GM21447 (cell line): ENCODE results near the gene ATP2B2.

Experiments used
- ATAC-seq: cut with Tn5 transposase; IDR thresholded peaks from one replicate; pipeline ENCODE4 v1.9.1; 2021; ENCODE audit not compliant: unreplicated experiment

ATP2B2 gene

DNA sequence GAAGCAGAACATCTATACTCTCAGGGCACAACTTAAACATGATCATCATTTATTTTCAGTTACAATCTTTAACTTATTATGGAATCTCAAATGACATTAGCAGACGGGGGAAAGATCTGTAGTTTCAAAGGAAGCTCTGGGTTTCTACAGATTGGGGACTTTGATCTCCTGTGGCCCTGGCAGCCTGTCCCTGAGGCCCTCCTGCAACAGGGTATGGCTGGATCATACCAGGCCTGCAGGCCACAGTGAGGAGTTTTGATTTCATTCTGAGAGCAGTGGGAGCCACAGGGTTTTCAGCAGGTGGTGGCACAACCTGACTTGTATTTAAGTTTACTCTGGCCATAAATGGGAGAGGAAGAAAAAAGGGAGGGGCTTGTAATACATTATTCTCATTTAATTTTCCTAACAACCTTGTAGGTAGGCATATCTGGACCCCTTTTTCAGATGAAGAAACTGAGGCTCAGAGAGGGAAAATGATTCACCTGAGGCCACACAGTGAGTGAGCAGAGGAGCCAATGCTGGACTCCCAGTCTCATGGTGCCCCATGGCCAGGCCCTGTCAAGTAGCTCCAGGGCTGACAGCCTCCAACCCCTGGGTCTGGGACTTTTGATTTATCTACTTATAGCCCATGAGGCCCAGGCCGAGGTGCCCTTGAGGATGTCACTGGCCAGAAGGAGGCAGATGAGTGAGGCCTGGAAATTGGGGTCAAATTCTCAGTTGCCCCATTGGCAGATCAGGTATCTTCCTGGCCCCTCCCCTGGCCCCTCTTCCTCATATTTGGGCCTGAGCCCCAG, 71.0 kb downstream of the ATP2B2 start:
- no peak for ATAC-seq

DNA sequence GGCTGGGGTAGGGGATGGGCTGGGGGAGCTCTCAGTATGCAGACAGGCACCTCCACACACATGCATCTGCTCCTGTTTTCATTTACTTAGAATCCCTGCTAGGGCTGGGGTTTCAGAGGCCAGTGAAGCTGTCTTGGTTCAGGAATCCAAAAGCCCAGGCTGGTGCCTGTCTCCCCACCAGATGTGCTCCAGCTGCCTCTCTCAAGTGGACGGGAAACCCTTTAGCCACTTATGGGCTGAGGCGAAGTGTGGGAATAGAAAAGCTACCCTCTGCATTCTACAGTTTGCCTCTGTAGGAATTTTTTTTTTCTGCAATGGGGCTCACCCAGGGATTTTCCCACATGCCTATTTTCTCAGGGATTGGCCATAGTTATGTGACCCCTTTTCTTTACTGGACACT, 72.5 kb downstream of the ATP2B2 start:
- no peak for ATAC-seq

DNA sequence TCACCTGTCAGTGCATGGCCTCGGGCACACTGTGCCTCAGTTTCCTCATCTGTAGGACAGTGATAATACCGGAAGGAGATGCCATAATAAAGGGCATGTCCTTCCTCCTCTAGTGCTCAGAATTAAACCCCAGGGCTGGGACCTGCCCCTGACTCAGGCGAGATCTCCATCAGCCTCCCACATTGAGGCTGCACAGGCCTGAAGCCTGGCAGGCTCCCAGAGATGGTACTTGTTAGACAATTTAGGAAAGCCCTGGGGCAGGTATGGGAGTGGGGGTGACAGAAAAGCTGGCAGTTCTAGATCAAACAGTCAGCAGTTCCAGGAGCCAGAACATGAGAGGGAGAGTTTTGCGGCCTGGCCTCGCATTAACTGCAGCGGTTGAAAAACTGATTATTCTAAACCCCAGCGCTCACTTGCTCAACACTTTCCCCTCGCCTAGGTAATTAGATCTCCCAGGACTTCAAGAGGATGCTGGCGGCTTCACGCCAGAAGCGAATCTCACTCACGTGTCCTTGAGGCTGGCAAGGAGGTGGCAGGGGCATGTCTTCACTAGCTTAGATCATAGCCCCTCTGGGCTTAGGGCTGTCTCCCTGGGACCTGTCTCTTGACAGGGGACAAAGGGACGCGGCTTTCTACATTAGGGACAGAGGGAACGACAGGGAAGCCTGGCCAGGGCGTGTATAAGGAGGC, 73.1 kb downstream of the ATP2B2 start:
- no peak for ATAC-seq

GRCh38 chr3:10430805-10431204, 74.6 kb downstream of the ATP2B2 start:
- no peak for ATAC-seq

DNA sequence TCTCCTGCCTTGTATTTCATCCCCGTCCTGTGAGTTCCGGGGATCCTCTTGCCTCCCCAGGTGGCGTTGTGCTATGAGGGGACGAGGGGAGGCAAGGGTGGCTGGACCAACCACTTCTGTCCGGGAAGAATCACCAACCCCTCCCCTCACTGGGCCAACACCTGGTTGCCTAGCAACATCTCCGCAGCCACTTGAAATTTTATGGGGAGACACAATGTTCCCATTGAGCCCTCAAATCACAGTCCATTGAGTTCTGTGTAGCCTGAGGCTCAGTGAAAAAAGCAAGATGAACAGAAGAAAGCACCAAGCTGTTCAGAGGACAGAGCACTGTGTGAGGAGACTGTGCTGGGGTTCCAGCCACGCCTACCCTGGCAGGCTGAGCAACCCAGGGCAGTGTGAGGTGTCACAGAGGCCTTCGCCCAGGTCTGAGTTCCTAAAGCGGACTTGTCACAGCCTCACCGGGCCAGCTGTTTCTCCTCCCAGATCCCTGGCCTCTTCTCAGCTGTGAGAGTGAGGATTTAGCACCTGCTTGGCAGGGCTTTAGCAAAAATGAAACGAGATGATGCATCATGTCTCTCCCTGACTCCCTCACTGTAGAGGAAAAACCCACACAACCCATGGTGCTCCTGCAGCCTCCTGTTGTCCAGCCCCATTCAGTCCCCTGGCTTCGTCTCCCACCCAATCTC, 76.8 kb downstream of the ATP2B2 start:
- no peak for ATAC-seq

- ATAC-seq, result no peak
These were observed 78.8 kb downstream of the ATP2B2 start for GRCh38 chr3:10426346-10427220.

DNA sequence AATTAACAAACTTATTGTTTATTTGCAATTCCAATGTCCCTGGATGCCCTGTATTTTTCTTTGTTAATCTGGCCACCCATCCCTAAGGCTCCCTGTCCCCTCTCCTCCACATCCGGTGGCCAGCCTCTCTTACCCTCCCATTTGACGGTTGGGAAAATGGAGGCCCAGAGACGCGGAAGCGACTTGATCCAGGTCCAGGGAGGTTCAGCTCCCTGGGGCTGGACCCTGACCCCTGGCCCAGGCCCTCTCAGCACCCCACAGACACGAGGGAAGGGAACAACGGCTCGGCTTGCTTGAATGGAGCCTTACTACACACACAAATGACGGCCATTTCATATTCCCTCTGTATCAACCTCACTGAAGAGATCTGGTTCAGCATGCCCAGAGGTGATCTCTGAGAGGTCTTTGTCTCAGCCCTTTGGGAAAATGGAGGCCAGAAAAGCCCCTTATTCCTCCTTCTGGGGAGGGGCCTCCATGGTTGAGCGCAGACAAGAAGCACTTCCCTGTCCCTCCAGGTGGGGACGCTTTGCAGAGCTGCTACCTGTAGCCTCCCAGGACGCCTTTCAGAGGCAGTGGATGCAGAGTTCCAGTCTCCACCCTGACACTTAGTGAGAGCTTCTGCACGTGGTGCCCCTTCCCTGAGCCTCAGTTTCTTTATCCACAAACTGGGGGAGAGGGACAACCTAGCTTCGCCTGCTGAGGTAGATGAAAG, 82.1 kb downstream of the ATP2B2 start:
- ATAC-seq, result no peak

GRCh38 chr3:10421996-10422395, 83.4 kb downstream of the ATP2B2 start:
- no peak for ATAC-seq

GRCh38 chr3:10420745-10421475, 84.5 kb downstream of the ATP2B2 start:
- ATAC-seq, result no peak

- ATAC-seq, result no peak
These were observed 85.7 kb downstream of the ATP2B2 start for GRCh38 chr3:10419637-10420232.

GRCh38 chr3:10417847-10418246, 87.5 kb downstream of the ATP2B2 start:
- no peak for ATAC-seq

DNA sequence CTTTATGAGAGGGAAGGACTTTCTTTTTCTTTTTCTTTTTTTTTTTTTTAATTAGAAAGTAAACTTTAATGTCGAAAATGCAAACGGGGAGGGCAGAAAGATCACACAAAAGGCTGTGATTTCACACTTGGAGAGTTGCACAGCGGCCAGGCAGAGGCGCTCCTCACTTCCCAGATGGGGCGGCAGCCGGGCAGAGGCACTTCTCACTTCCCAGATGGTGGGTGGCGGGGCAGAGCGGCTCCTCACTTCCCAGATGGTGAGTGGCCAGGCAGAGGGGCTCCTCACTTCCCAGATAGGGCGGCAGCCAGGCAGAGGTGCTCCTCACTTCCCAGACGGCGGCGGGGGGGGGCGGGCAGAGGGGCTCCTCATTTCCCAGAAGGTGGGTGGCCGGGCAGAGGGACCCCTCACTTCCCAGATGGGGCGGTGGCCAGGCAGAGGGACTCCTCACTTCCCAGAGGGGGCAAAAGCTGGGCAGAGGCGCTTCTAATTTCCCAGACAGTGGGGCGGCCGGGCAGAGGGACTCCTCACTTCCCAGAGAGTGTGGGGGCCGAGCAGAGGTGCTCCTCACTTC, 88.6 kb downstream of the ATP2B2 start:
- ATAC-seq, result no peak

- ATAC-seq, result no peak
These were observed 92.3 kb downstream of the ATP2B2 start for GRCh38 chr3:10413041-10413440.

DNA sequence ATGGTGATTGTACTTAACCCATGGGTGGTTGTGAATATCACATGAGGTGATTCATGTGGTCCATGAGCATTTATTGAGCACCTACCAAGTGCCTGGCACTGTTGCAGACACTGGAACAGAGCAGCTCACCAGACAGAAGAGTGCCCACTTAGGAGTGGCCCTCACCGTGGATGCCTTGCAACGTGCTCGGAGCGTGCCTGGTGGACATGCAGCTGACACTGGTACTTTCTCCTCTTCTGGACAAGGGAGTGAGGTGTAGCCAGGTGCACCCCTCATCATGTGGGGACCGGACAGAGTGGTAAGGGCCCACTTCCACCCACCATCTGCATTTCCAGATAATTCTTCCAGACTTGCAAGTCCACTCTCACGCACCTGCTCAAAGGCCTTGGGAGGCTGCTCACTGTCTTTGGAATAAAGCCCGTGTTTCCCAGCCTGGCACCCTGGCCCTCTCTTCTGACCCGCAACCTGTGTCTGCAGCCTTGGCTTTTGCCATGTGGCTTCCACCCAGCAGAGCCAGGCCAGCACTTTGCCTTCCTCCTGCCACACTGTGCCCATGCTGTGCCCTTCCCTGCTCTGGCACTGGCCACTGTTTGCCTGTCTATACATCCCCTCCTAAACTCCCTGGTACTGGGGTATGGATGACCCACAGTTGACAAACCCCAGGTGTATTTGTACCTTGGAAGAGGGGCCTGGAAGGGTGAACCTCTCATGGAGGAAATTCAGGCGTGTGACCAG, 93.6 kb downstream of the ATP2B2 start:
- ATAC-seq, result no peak

DNA sequence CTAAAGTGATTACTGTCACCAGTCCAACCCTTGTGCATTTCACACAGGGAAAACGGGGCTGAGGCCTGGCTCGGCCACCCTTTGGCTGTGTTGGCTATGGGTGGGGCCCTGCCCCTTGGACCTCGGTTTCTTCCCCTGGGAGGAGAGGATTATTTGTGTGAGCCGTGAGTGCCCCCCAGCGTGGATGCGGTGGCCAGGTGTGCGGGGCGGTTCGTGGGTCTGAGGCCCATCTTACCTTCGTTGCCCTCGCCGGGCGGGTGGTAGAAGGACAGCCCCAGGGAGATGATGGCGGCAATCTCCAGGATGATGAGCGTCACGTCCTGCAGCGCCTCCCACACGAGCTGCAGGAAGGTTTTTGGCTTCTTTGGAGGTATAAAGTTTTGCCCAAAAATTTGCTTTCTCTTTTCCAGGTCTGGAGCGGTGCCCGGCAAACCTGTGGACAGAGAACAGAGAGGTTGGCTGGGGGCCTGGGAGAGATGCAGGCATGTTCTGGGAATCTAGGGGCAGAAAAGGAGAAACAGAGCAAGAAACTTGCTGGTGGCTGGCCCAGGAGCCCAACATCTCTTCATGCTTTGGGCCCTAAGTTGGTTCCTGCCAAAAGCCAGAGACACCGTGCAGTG, 94.9 kb downstream of the ATP2B2 start:
- no peak for ATAC-seq

DNA sequence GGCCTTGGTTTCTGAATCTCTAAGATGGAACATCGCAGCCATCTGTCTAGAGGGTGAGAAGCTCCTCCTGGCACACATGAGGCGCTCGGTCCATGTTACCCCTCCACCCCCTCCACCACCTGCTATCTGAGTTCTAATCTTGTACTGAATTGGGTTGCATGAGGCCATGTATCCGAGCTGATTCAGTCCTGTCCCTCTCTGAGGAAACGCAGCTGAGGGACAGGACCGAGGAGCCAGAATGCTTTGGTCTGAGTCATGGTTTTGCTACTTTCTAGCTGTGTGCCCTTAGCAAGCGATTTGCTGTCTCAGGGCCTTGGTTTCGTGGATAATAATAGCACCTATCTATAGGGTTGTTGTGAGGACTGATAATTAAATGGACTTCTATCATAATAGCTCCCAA, 96.7 kb downstream of the ATP2B2 start:
- ATAC-seq, result no peak

DNA sequence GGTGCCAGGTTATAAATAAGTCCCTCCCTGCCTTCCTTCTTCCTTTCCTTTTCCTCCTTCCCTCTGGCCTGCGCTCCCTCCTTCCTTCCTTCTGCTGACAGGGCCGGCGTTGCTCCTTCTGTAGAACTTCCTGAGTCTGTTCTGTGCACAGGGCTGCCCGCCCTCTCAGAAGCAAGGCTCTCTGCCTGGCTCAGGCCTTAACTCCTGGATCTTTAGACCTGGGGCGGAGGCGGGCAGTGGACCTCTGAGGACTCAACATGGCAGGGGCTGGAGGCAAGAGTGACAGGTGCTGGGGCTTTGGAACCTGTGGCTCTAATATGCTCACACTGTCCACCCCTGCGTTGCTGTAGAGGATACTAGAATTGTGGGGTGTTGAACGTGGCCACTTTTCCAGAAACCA, 98.0 kb downstream of the ATP2B2 start:
- ATAC-seq, result no peak

DNA sequence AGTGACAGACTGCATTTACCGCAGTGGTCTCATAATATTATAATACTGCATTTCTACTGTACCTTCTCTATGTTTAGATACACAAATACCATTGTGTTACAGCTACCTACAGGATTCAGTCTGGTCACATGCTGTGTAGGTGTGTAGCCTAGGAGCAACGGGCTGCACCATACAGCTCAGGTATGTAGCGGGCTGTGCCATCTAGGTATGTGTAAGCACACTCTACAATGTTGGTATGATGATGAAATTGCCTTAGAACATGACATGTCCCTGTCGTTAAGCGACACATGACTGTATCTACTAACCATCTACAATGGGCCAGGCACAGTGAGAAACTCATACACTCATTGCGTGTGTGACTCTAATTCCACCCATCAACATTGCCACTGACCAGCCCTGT, 99.0 kb downstream of the ATP2B2 start:
- no peak for ATAC-seq
